Keratinocyte (primary cell): Measurements from ENCODE around the gene PPFIA1.

ENCODE experiments used
- CTCF ChIP-seq, 3 experiments: IDR thresholded peaks in 1 of 3; conservative IDR thresholded peaks in 1 of 3; optimal IDR thresholded peaks in 1 of 3; 2 replicates in 2 of 3; 3 replicates in 1 of 3; pipeline versions ENCODE3 to v1.5.1; 2011; ENCODE audit warnings: low read length in 3 of 3, mild to moderate bottlenecking in 3 of 3, moderate library complexity in 2 of 3, control low read depth in 1 of 3, inconsistent platforms in 1 of 3; ENCODE audit not compliant: insufficient read depth in 2 of 3; ENCODE audit errors: extremely low read depth in 1 of 3
- EZH2 ChIP-seq: IDR thresholded peaks from one replicate; pipeline ENCODE4 v1.6.1; 2012; ENCODE audit warnings: inconsistent platforms, mild to moderate bottlenecking, low read length, moderate library complexity

GRCh38 chr11:70416881-70417280 is 146.4 kb downstream of the PPFIA1 start:
- no peak for TF ChIP-seq CTCF (optimal IDR thresholded peaks at IDR 0.05 in 1 of 3, IDR thresholded peaks at IDR 0.05 in 1 of 3, conservative IDR thresholded peaks at IDR 0.05 in 1 of 3; ENCODE audit: extremely low read depth in 1 of 3, insufficient read depth in 2 of 3, low read length in 3 of 3)
- TF ChIP-seq EZH2 = no peak
